Smooth muscle cell (in vitro differentiated cells): ENCODE data around the gene ELP4. TPM values are rescaled to one million over a fixed set of nuclear protein-coding genes. Genes with fewer than 3 reads are reported as not detected.

Experiments used
- DNase-seq: peaks from one replicate; lab custom pipeline; 2025; ENCODE audit not compliant: unreplicated experiment; lab: John Stamatoyannopoulos, UW
- H2AFZ ChIP-seq: fragments of 200-600 bp; sonication (generic); 2 replicates; pipeline ENCODE4 v1.6.0; 2016; ENCODE audit warnings: antibody characterized with exemption, low read depth, mild to moderate bottlenecking
- H3F3A ChIP-seq: fragments of 200-600 bp; sonication (generic); 2 replicates; pipeline ENCODE4 v1.6.0; 2017; ENCODE audit warnings: antibody characterized with exemption, low read depth
- H3K27ac ChIP-seq: fragments of 200-600 bp; sonication (generic); 2 replicates; pipeline ENCODE4 v1.5.1; 2016; ENCODE audit warnings: low read depth, mild to moderate bottlenecking
- H3K27me3 ChIP-seq: fragments of 200-600 bp; sonication (generic); 2 replicates; pipeline ENCODE4 v1.6.1; 2016; ENCODE audit warnings: low read depth, mild to moderate bottlenecking
- H3K36me3 ChIP-seq: fragments of 200-600 bp; sonication (generic); 2 replicates; pipeline ENCODE4 v1.5.1; 2016; ENCODE audit warnings: low read depth
- H3K4me1 ChIP-seq: fragments of 200-600 bp; sonication (generic); 2 replicates; pipeline ENCODE4 v1.5.1; 2016; ENCODE audit warnings: low read depth
- H3K4me2 ChIP-seq: fragments of 200-600 bp; sonication (generic); 2 replicates; pipeline ENCODE4 v1.6.0; 2016; ENCODE audit warnings: mild to moderate bottlenecking
- H3K4me3 ChIP-seq: fragments of 200-600 bp; sonication (generic); 2 replicates; pipeline ENCODE4 v1.5.1; 2016; ENCODE audit warnings: mild to moderate bottlenecking
- H3K79me2 ChIP-seq: fragments of 200-600 bp; sonication (generic); 2 replicates; pipeline ENCODE4 v1.6.0; 2016; ENCODE audit warnings: low read depth, mild to moderate bottlenecking
- H3K9ac ChIP-seq: fragments of 200-600 bp; sonication (generic); 2 replicates; pipeline ENCODE4 v1.6.0; 2016; ENCODE audit warnings: low read depth
- H3K9me3 ChIP-seq: fragments of 200-600 bp; sonication (generic); replicated peaks from 2 replicates; pipeline ENCODE4 v1.5.1; 2016; ENCODE audit warnings: low read depth
- H4K20me1 ChIP-seq: fragments of 200-600 bp; sonication (generic); 2 replicates; pipeline ENCODE4 v1.6.0; 2016; ENCODE audit warnings: low read depth
- WGBS: methylation state at CpG from one replicate; pipeline ENCODE4 v1.1.7; 2016; ENCODE audit warnings: low lambda C conversion rate; 5-methylcytosine and 5-hydroxymethylcytosine counted together
- polyA plus RNA-seq: library from polyadenylated mRNA; unstranded; fragments of >200 nt; fragmentation: Nextera tagmentation; extraction: Ambion mirVana; gene quantifications from 2 replicates; pipeline ENCODE4 v1.2.1, GENCODE V29; 2016
- total RNA-seq: library from RNA; depleted of rRNA; stranded (reverse); fragments of >200 nt; gene quantifications from 2 replicates; pipeline ENCODE4 v1.2.3, GENCODE V29; 2014
- TF ChIP-seq, protein P1 (sequence below): fragments of 200-600 bp; sonication (generic); IDR thresholded peaks from 2 replicates; pipeline ENCODE4 v1.5.1; 2017; ENCODE audit warnings: borderline replicate concordance, mild to moderate bottlenecking, antibody characterized with exemption; ENCODE audit not compliant: insufficient read depth, poor library complexity, severe bottlenecking

The ELP4 gene
- total and polyA plus RNA-seq, 2 experiments from 2014 or later: 19.5 to 28.4 TPM

DNA sequence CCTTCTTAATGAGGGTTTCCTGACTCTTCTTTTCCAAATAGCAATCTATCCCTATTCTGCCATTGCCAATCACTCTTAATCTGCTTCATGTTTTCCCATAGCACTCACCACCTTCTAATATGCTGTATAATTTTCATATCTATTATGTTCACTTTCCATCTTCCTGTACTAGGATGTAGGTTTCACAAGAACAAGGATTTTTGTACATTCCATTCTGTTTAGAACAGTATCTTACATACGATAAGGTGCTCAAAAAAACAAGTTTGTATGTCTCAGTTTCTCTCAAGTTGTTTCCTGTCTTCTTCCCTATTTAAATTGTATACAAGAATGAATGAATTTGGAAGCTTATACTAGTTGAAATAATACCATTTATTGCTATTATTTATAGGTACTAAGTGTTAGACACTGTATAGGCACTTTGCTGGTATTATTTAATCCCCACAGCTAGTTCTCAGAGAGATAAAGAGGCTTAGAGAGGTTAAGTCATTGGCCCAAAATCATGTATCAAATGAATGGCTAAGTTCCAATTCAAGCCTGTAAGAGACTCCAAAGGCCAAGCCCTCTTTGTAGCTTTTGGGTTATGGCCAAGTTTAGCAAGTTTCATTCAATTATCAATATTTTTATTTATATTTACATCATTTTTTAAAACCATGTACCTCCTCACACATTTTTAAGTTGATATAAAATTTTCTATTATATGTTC is 166.9 kb downstream of the ELP4 start:
- Histone ChIP-seq H3F3A (no peaks in the 10 kb centered on the region), H3K27me3 (no peaks in the 10 kb centered on the region), H3K27ac (no peak overlapping the region), H3K79me2 (no peaks in the 10 kb centered on the region), H2AFZ (no peak overlapping the region), H4K20me1 (no peaks in the 10 kb centered on the region), H3K36me3 (no peaks in the 10 kb centered on the region), H3K9me3 (no peaks in the 10 kb centered on the region), H3K4me3 (no peak overlapping the region), H3K4me2 (no peak overlapping the region), H3K4me1 (no peaks in the 10 kb centered on the region), H3K9ac (no peak overlapping the region)
- DNase-seq: no peak
- WGBS: 97% methylated on average over 1 of the region's 1 CpG
- TF ChIP-seq, protein P1, sequence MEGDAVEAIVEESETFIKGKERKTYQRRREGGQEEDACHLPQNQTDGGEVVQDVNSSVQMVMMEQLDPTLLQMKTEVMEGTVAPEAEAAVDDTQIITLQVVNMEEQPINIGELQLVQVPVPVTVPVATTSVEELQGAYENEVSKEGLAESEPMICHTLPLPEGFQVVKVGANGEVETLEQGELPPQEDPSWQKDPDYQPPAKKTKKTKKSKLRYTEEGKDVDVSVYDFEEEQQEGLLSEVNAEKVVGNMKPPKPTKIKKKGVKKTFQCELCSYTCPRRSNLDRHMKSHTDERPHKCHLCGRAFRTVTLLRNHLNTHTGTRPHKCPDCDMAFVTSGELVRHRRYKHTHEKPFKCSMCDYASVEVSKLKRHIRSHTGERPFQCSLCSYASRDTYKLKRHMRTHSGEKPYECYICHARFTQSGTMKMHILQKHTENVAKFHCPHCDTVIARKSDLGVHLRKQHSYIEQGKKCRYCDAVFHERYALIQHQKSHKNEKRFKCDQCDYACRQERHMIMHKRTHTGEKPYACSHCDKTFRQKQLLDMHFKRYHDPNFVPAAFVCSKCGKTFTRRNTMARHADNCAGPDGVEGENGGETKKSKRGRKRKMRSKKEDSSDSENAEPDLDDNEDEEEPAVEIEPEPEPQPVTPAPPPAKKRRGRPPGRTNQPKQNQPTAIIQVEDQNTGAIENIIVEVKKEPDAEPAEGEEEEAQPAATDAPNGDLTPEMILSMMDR: no peak

DNA sequence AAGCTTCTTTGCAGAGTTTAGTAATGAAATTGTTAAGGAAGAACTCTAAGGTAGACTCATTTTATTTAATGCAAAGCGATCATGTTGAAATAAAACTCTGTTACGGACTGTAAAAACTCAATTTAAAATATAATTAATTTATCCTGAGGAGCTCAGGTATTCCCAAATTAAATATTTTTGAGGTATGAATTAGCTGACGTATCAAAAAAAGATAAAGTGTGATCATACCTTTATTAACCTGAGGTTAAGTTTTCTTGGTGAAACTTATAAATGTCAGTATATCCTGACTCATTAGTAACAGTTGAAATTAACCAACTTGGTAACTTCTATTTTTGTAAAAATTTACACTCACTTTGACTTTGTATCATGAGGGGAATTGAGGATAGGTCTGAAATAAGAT is 171.2 kb downstream of the ELP4 start:
- no peak overlapping the region for H3K4me2 ChIP-seq
- DNase-seq: no peak
- no peak overlapping the region for H3K27ac ChIP-seq
- H4K20me1 ChIP-seq: no peaks in the 10 kb centered on the region
- no peaks in the 10 kb centered on the region for H3F3A ChIP-seq
- H3K9ac ChIP-seq: no peak overlapping the region
- H3K9me3 ChIP-seq: no peaks in the 10 kb centered on the region
- WGBS: 92% methylated on average over 3 of the region's 3 CpGs
- no peak overlapping the region for H2AFZ ChIP-seq
- H3K4me3 ChIP-seq: no peak overlapping the region
- no peaks in the 10 kb centered on the region for H3K36me3 ChIP-seq
- no peaks in the 10 kb centered on the region for H3K79me2 ChIP-seq
- no peaks in the 10 kb centered on the region for H3K4me1 ChIP-seq
- no peaks in the 10 kb centered on the region for H3K27me3 ChIP-seq
- TF ChIP-seq, protein P1: no peak

DNA sequence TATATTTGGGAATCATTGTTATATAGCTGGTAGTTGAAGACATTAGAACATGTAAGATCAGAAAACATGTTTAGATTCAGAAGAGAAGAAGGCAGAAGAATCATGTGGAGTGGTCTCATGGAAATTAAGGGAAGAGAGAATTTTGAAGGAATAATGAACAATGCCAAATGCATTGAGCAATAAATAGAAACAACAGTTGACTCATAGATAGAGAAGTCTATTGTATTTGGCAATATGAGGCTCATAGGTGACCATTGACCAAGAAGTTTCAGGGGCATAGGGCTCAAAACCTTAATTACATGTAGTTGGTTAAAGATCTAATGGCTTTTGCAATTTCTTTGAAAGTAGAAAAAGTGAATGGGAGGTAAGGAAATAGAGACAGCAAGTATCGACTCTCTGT is 177.7 kb downstream of the ELP4 start:
- H3K4me2 ChIP-seq: no peak overlapping the region
- H3K79me2 ChIP-seq: no peaks in the 10 kb centered on the region
- H3K27me3 ChIP-seq: no peaks in the 10 kb centered on the region
- H3K36me3 ChIP-seq: no peaks in the 10 kb centered on the region
- no peak overlapping the region for H3K27ac ChIP-seq
- no peaks in the 10 kb centered on the region for H3K9me3 ChIP-seq
- H3K9ac ChIP-seq: no peak overlapping the region
- no peak for DNase-seq
- H3F3A ChIP-seq: no peaks in the 10 kb centered on the region
- H3K4me3 ChIP-seq: no peak overlapping the region
- no peaks in the 10 kb centered on the region for H3K4me1 ChIP-seq
- 100% methylated on average over 1 of the region's 1 CpG for WGBS
- H2AFZ ChIP-seq: no peak overlapping the region
- TF ChIP-seq, protein P1: no peak
- no peaks in the 10 kb centered on the region for H4K20me1 ChIP-seq

DNA sequence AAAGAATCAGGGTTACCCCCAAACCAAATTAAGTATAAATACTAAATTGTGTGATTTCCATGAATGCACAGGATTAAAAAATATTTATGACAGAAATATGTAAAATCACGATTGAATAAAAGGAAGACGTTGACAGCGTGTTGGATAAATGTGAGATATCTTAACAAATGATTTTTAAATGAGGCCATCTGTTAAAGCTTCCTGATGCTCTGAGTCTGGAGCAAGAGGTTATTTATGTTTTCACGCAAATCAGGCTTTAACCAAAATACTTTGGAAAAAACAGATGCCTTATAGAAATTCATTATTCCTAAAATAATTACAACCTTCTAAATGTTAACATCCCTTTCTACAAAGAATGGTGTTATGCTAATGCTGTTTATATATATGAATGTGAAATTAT is 178.3 kb downstream of the ELP4 start:
- H3K9me3 ChIP-seq: no peaks in the 10 kb centered on the region
- H3K27me3 ChIP-seq: no peaks in the 10 kb centered on the region
- TF ChIP-seq, protein P1: no peak
- WGBS: 96% methylated on average over 4 of the region's 4 CpGs
- H3F3A ChIP-seq: no peaks in the 10 kb centered on the region
- no peaks in the 10 kb centered on the region for H3K79me2 ChIP-seq
- H2AFZ ChIP-seq: no peak overlapping the region
- H3K4me1 ChIP-seq: no peaks in the 10 kb centered on the region
- H4K20me1 ChIP-seq: no peaks in the 10 kb centered on the region
- H3K9ac ChIP-seq: no peak overlapping the region
- no peak overlapping the region for H3K4me2 ChIP-seq
- no peak overlapping the region for H3K4me3 ChIP-seq
- DNase-seq: no peak
- no peaks in the 10 kb centered on the region for H3K36me3 ChIP-seq
- H3K27ac ChIP-seq: no peak overlapping the region
